Sigmoid colon (tissue), 7 donors: ENCODE results near the gene MCCC1. TPM values are rescaled to one million over a fixed set of nuclear protein-coding genes. Genes with fewer than 3 reads are reported as not detected.
"Not testable (repeated sequence)": the region's sequence is repeated elsewhere in the genome, so short reads cannot be mapped to it uniquely, and the experiment has no call there.

Source experiments
- DNase-seq: peaks from one replicate; pipeline ENCODE4 v3.0.0-alpha.2; 2019
- H3K27ac ChIP-seq, 4 donors: fragments of 200-600 bp; sonication (generic); one replicate each; pipeline ENCODE4 v1.5.1; 2016 to 2019; ENCODE audit warnings: mild to moderate bottlenecking in 1 of 4
- H3K27me3 ChIP-seq, 3 donors: fragments of 200-600 bp; sonication (generic); one replicate each; pipeline ENCODE4 v1.5.1; 2019; ENCODE audit warnings: mild to moderate bottlenecking in 1 of 3
- H3K36me3 ChIP-seq, 4 donors: fragments of 200-600 bp; sonication (generic); one replicate each; pipeline ENCODE4 v1.5.1; 2016 to 2019
- H3K4me1 ChIP-seq, 4 donors: fragments of 200-600 bp; sonication (generic); one replicate each; pipeline ENCODE4 v1.5.1; 2017 to 2019
- H3K4me3 ChIP-seq, 4 donors: fragments of 200-600 bp; sonication (generic); one replicate each; pipeline ENCODE4 v1.5.1; 2017 to 2019; ENCODE audit warnings: mild to moderate bottlenecking in 2 of 4, moderate library complexity in 1 of 4
- H3K9me3 ChIP-seq, 4 donors: fragments of 200-600 bp in 3 of 4; sonication (generic) in 3 of 4; one replicate each; pipeline versions ENCODE4 v1.5.1 to v1.6.1; 2013 to 2019
- CTCF ChIP-seq, 4 experiments: fragments of 450-650 bp in 3 of 4; fragments of 200-600 bp in 1 of 4; IDR thresholded peaks; one replicate each; pipeline ENCODE4 v1.5.1; 2016 to 2019; ENCODE audit warnings: antibody characterized with exemption in 4 of 4, mild to moderate bottlenecking in 3 of 4, moderate library complexity in 2 of 4
- EP300 ChIP-seq, 4 donors: sonication (generic); formaldehyde crosslinking; IDR thresholded peaks; one replicate each; pipeline ENCODE4 v1.6.1; 2017; ENCODE audit warnings: antibody characterized with exemption in 4 of 4
- POLR2A ChIP-seq, 2 donors: fragments of 450-650 bp; IDR thresholded peaks; one replicate each; pipeline ENCODE4 v1.6.1; 2016; ENCODE audit warnings: antibody characterized with exemption in 2 of 2, mild to moderate bottlenecking in 2 of 2, moderate library complexity in 2 of 2
- POLR2AphosphoS5 ChIP-seq, 4 donors: sonication (generic); formaldehyde crosslinking; IDR thresholded peaks; one replicate each; pipeline ENCODE4 v1.6.1; 2017; ENCODE audit warnings: antibody characterized with exemption in 4 of 4
- WGBS, 2 donors: extraction: QIAGEN DNeasy Blood & Tissue Kit; methylation state at CpG; one replicate each; pipeline ENCODE4 v1.1.7; 2013; 5-methylcytosine and 5-hydroxymethylcytosine counted together
- intact Hi-C: fragments of 100-400 bp; cut with DNase I; formaldehyde crosslinking; loops from one replicate; pipeline ENCODE4 v1.15.1; 2023
- polyA plus RNA-seq, 3 donors: library from polyadenylated mRNA; stranded (reverse); fragments of 200-250 nt; gene quantifications; one replicate each; pipeline ENCODE4 v1.2.3, GENCODE V29; 2013
- total RNA-seq, 4 donors: library from RNA; depleted of rRNA; stranded (reverse); fragments of >200 nt; gene quantifications; one replicate each; pipeline ENCODE4 v1.1.0, GENCODE V29; 2016
- donor health status: healthy with polysubstance abuse.
- donor health status: Bipolar disorder and iron deficiency.
- donor health status: healthy.

Gene MCCC1
- total and polyA plus RNA-seq, 7 donors = 18.0 to 28.2 (median 21.4) TPM

GRCh38 chr3:183117056-183117455, 17.8 kb upstream of the MCCC1 start:
- Histone ChIP-seq H3K27me3 (peaks cover 0 to 33% (median 18%) of the 10 kb centered on the region in 3 donors), H3K4me3 (no peak overlapping the region), H3K9me3 (no peaks in the 10 kb centered on the region), H3K4me1 (peaks cover 0 to 3% (median 0%) of the 10 kb centered on the region in 4 donors), H3K27ac (no peak overlapping the region), H3K36me3 (no peaks in the 10 kb centered on the region)
- WGBS, 2 donors = 83 to 87% methylated on average over 4 of the region's 4 CpGs
- TF ChIP-seq EP300 (IDR thresholded peaks at IDR 0.05) (no peak), POLR2AphosphoS5 (IDR thresholded peaks at IDR 0.05) (no peak), CTCF (IDR thresholded peaks at IDR 0.05) (no peak), POLR2A (IDR thresholded peaks at IDR 0.05) (no peak)
- intact Hi-C loops = no loop called here
- no peak for DNase-seq

- intact Hi-C loops = no loop called here
- TF ChIP-seq POLR2A (IDR thresholded peaks at IDR 0.05) (no peak), EP300 (IDR thresholded peaks at IDR 0.05) (no peak), POLR2AphosphoS5 (IDR thresholded peaks at IDR 0.05) (no peak), CTCF (IDR thresholded peaks at IDR 0.05) (no peak)
- H3K27me3 ChIP-seq = peaks cover 0 to 33% (median 18%) of the 10 kb centered on the region in 3 donors
- no peak for DNase-seq
- H3K9me3 ChIP-seq = no peaks in the 10 kb centered on the region
- WGBS, 2 donors = 1% methylated on average over 25 of the region's 25 CpGs
- H3K27ac ChIP-seq = no peak overlapping the region
- H3K4me3 ChIP-seq = no peak overlapping the region
- H3K36me3 ChIP-seq = no peaks in the 10 kb centered on the region
- peaks cover 0 to 3% (median 0%) of the 10 kb centered on the region in 4 donors for H3K4me1 ChIP-seq
Measured at GRCh38 chr3:183116025-183116614, 16.8 kb upstream of the MCCC1 start.

- Histone ChIP-seq H3K27ac (no peak overlapping the region), H3K4me1 (peaks cover 0 to 3% (median 0%) of the 10 kb centered on the region in 4 donors), H3K36me3 (no peaks in the 10 kb centered on the region), H3K4me3 (no peak overlapping the region), H3K27me3 (peaks cover 0 to 33% (median 18%) of the 10 kb centered on the region in 3 donors), H3K9me3 (no peaks in the 10 kb centered on the region)
- TF ChIP-seq EP300 (IDR thresholded peaks at IDR 0.05) = no peak
- no peak for TF ChIP-seq CTCF (IDR thresholded peaks at IDR 0.05)
- TF ChIP-seq POLR2AphosphoS5 (IDR thresholded peaks at IDR 0.05) = no peak
- TF ChIP-seq POLR2A (IDR thresholded peaks at IDR 0.05) = no peak
- DNase-seq = no peak
- intact Hi-C loops = no loop called here
- 59 to 74% methylated on average over 13 of the region's 13 CpGs for WGBS, 2 donors
Measured at GRCh38 chr3:183114384-183115178, 15.3 kb upstream of the MCCC1 start.

- H3K27ac ChIP-seq, H3K27me3 ChIP-seq, H3K9me3 ChIP-seq, H3K4me1 ChIP-seq, DNase-seq, H3K4me3 ChIP-seq, intact Hi-C loops, H3K36me3 ChIP-seq: not testable (repeated sequence)
- WGBS, 2 donors = 80 to 91% methylated on average over 1 of the region's 1 CpG
Measured at GRCh38 chr3:183109847-183110246, 10.6 kb upstream of the MCCC1 start.

- H3K4me3 ChIP-seq = no peak overlapping the region
- no peaks in the 10 kb centered on the region for H3K36me3 ChIP-seq
- DNase-seq = no peak
- 79 to 86% methylated on average over 4 of the region's 4 CpGs for WGBS, 2 donors
- H3K27me3 ChIP-seq = no peaks in the 10 kb centered on the region
- H3K9me3 ChIP-seq = no peaks in the 10 kb centered on the region
- no peak for TF ChIP-seq CTCF (IDR thresholded peaks at IDR 0.05)
- TF ChIP-seq POLR2A (IDR thresholded peaks at IDR 0.05) = no peak
- TF ChIP-seq EP300 (IDR thresholded peaks at IDR 0.05) = no peak
- TF ChIP-seq POLR2AphosphoS5 (IDR thresholded peaks at IDR 0.05) = no peak
- intact Hi-C loops = no loop called here
- H3K27ac ChIP-seq = no peak overlapping the region
- no peaks in the 10 kb centered on the region for H3K4me1 ChIP-seq
Measured at GRCh38 chr3:183108470-183108869, 9.2 kb upstream of the MCCC1 start.
